HL-60 (cell line): ENCODE results near the gene RANBP9.

Experiments used
- DNase-seq, 2 experiments: peaks; one replicate each; pipeline ENCODE4 v3.0.0-alpha.2; 2010 to 2020; ENCODE audit warnings: low read depth in 1 of 2, low spot score in 1 of 2
- H3K27ac ChIP-seq: fragments of 250-450 bp; sonication (Bioruptor Pico); replicated peaks from 2 replicates; pipeline ENCODE4 v1.5.1; 2020; ENCODE audit warnings: mild to moderate bottlenecking, moderate library complexity
- H3K27me3 ChIP-seq: fragments of 250-450 bp; sonication (Bioruptor Pico); 2 replicates; pipeline ENCODE4 v1.5.1; 2021; ENCODE audit warnings: mild to moderate bottlenecking, moderate library complexity; ENCODE audit not compliant: insufficient read depth, poor library complexity, severe bottlenecking
- H3K4me3 ChIP-seq: replicated peaks from 2 replicates; pipeline ENCODE4 v1.5.1; 2011; ENCODE audit warnings: mild to moderate bottlenecking, control low read depth, low read length; ENCODE audit not compliant: insufficient read depth
- GABPA ChIP-seq: IDR thresholded peaks from 2 replicates; pipeline ENCODE4 v1.6.1; 2012; ENCODE audit warnings: low read depth
- POLR2AphosphoS5 ChIP-seq: IDR thresholded peaks from 2 replicates; pipeline ENCODE4 v1.6.1; 2012; ENCODE audit warnings: low read depth
- SPI1 ChIP-seq: IDR thresholded peaks from 2 replicates; pipeline ENCODE4 v1.6.1; 2012; ENCODE audit warnings: low read depth, mild to moderate bottlenecking, borderline replicate concordance
- TF ChIP-seq, protein P1 (sequence below): IDR thresholded peaks from one replicate; pipeline ENCODE4 v1.5.1; 2011; ENCODE audit warnings: low read length, control low read depth, inconsistent platforms; ENCODE audit not compliant: insufficient read depth
- TF ChIP-seq, protein P2 (sequence below): IDR thresholded peaks from 2 replicates; pipeline ENCODE4 v1.6.1; 2012; ENCODE audit warnings: low read depth; ENCODE audit not compliant: insufficient replicate concordance

The RANBP9 gene

DNA sequence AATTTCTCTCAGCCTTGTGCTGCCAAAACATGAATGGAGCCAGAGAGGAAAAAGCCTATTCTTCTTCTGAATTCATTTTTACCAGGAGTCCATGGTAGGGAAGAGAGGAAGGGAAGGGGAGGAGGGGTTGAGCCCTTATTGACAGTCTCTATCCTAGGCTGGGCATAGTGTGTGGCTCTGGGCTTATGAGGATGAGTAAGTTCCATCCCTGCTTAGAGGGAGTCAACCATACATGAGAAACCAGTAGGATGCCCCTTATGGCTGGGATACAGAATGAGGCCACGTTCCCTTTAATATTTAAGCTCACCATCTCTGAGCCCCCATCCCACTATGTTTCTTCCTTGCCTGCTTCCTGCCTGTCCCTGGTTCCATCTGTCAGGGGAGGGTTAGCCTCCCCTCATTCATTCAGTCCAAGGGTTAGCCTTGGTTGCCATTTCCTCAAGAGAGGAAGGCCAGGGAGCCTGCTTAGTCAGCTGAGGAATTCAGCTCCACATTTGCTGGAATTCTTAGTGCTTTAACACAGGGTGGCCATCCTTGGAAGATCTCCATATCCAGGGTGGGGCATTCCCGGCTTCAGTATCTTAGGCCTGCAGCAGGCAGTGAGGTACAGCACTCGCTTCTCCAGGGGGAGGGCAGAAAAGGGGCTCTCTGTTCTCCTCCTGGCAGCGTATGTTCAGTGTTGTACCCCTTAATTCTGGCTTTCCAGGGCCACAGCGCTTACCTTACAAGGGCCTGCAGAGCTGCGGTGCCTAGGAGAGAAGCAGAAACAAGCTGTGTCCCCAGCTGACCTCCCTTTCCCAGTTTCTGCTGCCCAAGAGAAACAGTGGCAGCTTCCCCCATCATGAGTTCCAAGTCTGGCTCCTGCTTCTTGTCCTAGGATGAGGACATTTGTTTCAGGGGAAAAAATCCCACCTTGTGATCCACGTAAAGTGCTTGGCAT is 124.8 kb downstream of the RANBP9 start:
- Histone ChIP-seq H3K4me3 (no peak overlapping the region), H3K27ac (no peak overlapping the region), H3K27me3 (no peaks in the 10 kb centered on the region)
- no peak for DNase-seq
- no peak for TF ChIP-seq POLR2AphosphoS5
- TF ChIP-seq, protein P1, sequence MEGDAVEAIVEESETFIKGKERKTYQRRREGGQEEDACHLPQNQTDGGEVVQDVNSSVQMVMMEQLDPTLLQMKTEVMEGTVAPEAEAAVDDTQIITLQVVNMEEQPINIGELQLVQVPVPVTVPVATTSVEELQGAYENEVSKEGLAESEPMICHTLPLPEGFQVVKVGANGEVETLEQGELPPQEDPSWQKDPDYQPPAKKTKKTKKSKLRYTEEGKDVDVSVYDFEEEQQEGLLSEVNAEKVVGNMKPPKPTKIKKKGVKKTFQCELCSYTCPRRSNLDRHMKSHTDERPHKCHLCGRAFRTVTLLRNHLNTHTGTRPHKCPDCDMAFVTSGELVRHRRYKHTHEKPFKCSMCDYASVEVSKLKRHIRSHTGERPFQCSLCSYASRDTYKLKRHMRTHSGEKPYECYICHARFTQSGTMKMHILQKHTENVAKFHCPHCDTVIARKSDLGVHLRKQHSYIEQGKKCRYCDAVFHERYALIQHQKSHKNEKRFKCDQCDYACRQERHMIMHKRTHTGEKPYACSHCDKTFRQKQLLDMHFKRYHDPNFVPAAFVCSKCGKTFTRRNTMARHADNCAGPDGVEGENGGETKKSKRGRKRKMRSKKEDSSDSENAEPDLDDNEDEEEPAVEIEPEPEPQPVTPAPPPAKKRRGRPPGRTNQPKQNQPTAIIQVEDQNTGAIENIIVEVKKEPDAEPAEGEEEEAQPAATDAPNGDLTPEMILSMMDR: no peak

DNA sequence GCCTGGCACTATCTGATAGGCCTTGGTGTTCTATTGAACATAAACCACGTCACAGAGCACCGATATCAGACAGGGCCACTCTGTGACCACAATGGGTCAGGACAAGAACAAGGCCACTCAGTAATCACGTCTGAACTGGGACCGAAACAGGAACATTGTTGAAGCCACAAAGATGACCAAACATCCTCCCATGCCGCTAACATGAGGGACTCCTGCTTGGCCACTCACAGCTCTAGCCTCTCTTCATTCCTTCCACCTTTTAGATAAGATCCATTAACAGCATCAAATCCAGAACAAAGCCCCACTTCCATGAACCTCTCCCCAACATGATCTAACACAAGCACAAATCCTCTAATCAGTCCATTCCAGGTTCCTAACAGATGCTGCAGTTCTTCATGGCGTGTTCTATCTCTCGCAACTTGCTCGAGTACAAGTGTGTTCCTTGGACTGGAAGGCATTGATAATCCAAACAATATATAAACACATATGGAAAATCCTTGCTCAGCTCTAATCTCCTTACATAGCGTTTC is 129.9 kb downstream of the RANBP9 start:
- H3K4me3 ChIP-seq: no peak overlapping the region
- peak in 1 of 2 experiments; percentile 31 for DNase-seq
- H3K27ac ChIP-seq: peak overlapping the region; percentile 37; the same call in 1 of the 2 replicates
- H3K27me3 ChIP-seq: no peaks in the 10 kb centered on the region
- TF ChIP-seq, protein P2, sequence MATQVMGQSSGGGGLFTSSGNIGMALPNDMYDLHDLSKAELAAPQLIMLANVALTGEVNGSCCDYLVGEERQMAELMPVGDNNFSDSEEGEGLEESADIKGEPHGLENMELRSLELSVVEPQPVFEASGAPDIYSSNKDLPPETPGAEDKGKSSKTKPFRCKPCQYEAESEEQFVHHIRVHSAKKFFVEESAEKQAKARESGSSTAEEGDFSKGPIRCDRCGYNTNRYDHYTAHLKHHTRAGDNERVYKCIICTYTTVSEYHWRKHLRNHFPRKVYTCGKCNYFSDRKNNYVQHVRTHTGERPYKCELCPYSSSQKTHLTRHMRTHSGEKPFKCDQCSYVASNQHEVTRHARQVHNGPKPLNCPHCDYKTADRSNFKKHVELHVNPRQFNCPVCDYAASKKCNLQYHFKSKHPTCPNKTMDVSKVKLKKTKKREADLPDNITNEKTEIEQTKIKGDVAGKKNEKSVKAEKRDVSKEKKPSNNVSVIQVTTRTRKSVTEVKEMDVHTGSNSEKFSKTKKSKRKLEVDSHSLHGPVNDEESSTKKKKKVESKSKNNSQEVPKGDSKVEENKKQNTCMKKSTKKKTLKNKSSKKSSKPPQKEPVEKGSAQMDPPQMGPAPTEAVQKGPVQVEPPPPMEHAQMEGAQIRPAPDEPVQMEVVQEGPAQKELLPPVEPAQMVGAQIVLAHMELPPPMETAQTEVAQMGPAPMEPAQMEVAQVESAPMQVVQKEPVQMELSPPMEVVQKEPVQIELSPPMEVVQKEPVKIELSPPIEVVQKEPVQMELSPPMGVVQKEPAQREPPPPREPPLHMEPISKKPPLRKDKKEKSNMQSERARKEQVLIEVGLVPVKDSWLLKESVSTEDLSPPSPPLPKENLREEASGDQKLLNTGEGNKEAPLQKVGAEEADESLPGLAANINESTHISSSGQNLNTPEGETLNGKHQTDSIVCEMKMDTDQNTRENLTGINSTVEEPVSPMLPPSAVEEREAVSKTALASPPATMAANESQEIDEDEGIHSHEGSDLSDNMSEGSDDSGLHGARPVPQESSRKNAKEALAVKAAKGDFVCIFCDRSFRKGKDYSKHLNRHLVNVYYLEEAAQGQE: no peak
- TF ChIP-seq, protein P1: no peak
- TF ChIP-seq SPI1 (no peak), GABPA (no peak), POLR2AphosphoS5 (no peak)

DNA sequence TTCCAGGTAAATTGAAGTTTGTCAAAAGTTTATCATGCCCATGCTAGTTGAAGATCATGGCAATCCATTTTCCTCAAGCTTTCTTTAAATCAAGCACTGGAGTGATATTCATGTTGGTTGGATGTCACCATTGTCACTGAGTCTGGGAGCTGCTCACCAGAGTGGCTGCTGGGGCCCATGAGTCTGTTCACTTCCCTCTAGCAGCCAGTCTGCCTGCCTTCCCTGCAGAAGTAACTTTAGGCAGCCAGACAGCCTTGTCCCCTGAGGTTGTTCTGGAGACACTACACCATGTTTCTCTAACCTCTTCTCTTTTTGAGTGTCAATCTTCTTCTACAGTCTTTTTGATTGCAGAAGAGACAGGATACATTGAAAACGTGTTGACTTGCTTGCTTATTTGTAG is 131.7 kb downstream of the RANBP9 start:
- H3K27me3 ChIP-seq: no peaks in the 10 kb centered on the region
- DNase-seq: peak in 1 of 2 experiments; percentile 85

DNA sequence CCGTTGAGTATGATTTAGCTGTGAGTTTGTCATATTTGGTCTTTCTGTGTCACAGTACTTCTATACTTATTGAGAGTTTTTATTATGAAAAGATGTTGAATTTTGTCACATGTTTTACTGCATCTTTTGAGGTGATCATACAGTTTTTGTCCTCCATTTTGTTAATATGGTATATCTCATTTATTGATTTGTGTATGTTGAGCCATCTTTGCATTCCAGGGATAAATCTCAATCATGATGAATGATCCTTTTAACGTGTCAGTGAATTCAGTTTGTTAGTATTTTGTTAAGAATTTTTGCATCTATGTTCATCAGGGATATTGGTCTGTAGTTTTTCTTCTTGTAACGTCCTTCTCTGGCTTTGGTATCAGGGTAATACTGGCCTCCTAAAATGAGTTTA is 133.7 kb downstream of the RANBP9 start:
- TF ChIP-seq POLR2AphosphoS5 (no peak), SPI1 (no peak), GABPA (no peak)
- TF ChIP-seq, protein P1: no peak
- TF ChIP-seq, protein P2: no peak
- DNase-seq: no peak
- Histone ChIP-seq H3K27me3 (no peaks in the 10 kb centered on the region), H3K4me3 (no peak overlapping the region), H3K27ac (no peak overlapping the region)

More for the DNA sequence above, 131.7 kb downstream of the RANBP9 start:
- peak overlapping the region; percentile 34; the same call in 1 of the 2 replicates for H3K27ac ChIP-seq
- no peak for TF ChIP-seq POLR2AphosphoS5
- peak; percentile 74; the same call in 1 of the 2 replicates for TF ChIP-seq SPI1
- no peak overlapping the region for H3K4me3 ChIP-seq
